D721Med (cell line): ENCODE measurements around the gene NUP85.
"Not testable (repeated sequence)": the region's sequence is repeated elsewhere in the genome, so short reads cannot be mapped to it uniquely, and the experiment has no call there.

Experiments
- DNase-seq: peaks from one replicate; pipeline ENCODE4 v3.0.0; 2011; ENCODE audit warnings: low spot score; ENCODE audit not compliant: insufficient read length
- FAIRE-seq: peaks from 2 replicates; lab custom pipeline; 2011; peaks lifted over from hg19 to GRCh38; lab: Jason Lieb, UNC
- CTCF ChIP-seq: IDR thresholded peaks from 2 replicates; pipeline ENCODE4 v1.5.1; 2012; ENCODE audit warnings: mild to moderate bottlenecking, control low read depth; ENCODE audit not compliant: insufficient read depth; ENCODE audit errors: missing control alignments

Gene NUP85

GRCh38 chr17:75205793-75206163 lies 299 bp downstream of the NUP85 start:
- FAIRE-seq (no peak), DNase-seq (no peak)
- TF ChIP-seq CTCF: no peak

GRCh38 chr17:75207050-75207407 lies 1.6 kb downstream of the NUP85 start:
- FAIRE-seq, DNase-seq: not testable (repeated sequence)

- no peak for FAIRE-seq
- DNase-seq: no peak
- TF ChIP-seq CTCF: no peak
Measured at GRCh38 chr17:75207760-75208159, 2.3 kb downstream of the NUP85 start.

GRCh38 chr17:75208161-75208560 lies 2.7 kb downstream of the NUP85 start:
- FAIRE-seq: no peak
- no peak for DNase-seq

GRCh38 chr17:75209061-75209460 lies 3.6 kb downstream of the NUP85 start:
- no peak for TF ChIP-seq CTCF

More at GRCh38 chr17:75208161-75208560, 2.7 kb downstream of the NUP85 start:
- no peak for TF ChIP-seq CTCF

GRCh38 chr17:75218131-75218530 lies 12.7 kb downstream of the NUP85 start:
- FAIRE-seq: no peak
- no peak for TF ChIP-seq CTCF

More at GRCh38 chr17:75209061-75209460, 3.6 kb downstream of the NUP85 start:
- FAIRE-seq (no peak), DNase-seq (no peak)

GRCh38 chr17:75219815-75220214 lies 14.3 kb downstream of the NUP85 start:
- DNase-seq: no peak
- FAIRE-seq: no peak
- no peak for TF ChIP-seq CTCF

More at GRCh38 chr17:75218131-75218530, 12.7 kb downstream of the NUP85 start:
- no peak for DNase-seq

GRCh38 chr17:75225016-75225415 lies 19.5 kb downstream of the NUP85 start:
- no peak for DNase-seq

More at GRCh38 chr17:75225016-75225415, 19.5 kb downstream of the NUP85 start:
- no peak for FAIRE-seq
- TF ChIP-seq CTCF: no peak
